ENCODE measurements around the gene IFI30. TPM values are rescaled to one million over a fixed set of nuclear protein-coding genes. Genes with fewer than 3 reads are reported as not detected.

IFI30 gene
- total RNA-seq, 1 donor from 2014 or later: not detected

DNA sequence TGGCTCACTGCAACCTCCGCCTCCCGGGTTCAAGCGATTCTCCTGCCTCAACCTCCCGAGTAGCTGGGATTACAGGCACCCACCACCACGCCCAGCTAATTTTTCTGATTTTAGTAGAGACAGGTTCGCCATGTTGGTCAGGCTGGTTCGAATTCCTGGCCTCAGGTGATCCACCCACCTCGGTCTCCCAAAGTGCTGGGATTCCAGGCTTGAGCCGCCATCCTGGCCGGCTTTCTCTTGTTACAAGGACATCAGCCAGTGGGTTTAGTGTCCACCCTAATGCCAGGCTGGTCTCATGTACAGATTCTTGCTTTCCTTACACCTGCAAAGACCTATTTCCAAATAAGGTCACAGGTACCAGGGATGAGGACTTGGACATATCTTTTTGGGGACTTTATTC is 13.8 kb upstream of the IFI30 start:
- no peaks in the 10 kb centered on the region for H3K27me3 Mint-ChIP-seq (ENCODE audit: unreplicated experiment)

DNA sequence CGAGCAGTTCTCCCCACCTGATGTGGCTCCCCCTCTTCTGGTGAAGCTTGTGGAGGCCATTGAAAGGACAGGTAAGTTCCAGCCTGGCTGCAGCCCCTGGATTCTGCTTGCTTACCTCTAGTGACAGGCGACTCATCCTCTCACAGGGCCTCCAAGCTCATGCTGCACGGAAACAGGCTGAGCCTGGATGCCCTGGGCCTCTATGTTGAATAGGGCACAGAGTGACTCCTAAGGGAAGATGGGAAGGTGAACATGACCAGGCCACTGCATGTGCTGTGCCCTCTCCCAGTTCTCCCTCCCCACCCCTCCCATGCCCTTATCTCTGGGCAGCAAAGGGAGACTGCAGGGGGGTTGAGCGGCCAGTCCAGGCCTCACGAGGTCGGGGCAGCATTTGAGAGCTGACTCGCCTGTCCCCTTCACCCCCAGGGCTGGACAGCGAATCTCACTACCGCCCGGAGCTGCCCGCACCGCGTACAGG is 13.1 kb upstream of the IFI30 start:
- DNase-seq (ENCODE audit: extremely low spot score, unreplicated experiment): no peak
- Mint-ChIP-seq H3K36me3 (ENCODE audit: unreplicated experiment) (peaks cover 7% of the 10 kb centered on the region), H3K9me3 (ENCODE audit: unreplicated experiment) (no peaks in the 10 kb centered on the region), H3K27me3 (ENCODE audit: unreplicated experiment) (no peaks in the 10 kb centered on the region), H3K27ac (ENCODE audit: unreplicated experiment) (peak overlapping the region; percentile 62), H3K4me1 (ENCODE audit: unreplicated experiment) (peaks cover 37% of the 10 kb centered on the region), H3K4me3 (ENCODE audit: unreplicated experiment) (peak overlapping the region; percentile 22)
- no peak for TF ChIP-seq CTCF (IDR thresholded peaks at IDR 0.05)

More for the DNA sequence above, 13.8 kb upstream of the IFI30 start:
- H3K27ac Mint-ChIP-seq (ENCODE audit: unreplicated experiment): no peak overlapping the region
- peaks cover 6% of the 10 kb centered on the region for H3K36me3 Mint-ChIP-seq (ENCODE audit: unreplicated experiment)
- no peak for DNase-seq (ENCODE audit: extremely low spot score, unreplicated experiment)
- H3K9me3 Mint-ChIP-seq (ENCODE audit: unreplicated experiment): no peaks in the 10 kb centered on the region
- no peak for TF ChIP-seq CTCF (IDR thresholded peaks at IDR 0.05)
- H3K4me3 Mint-ChIP-seq (ENCODE audit: unreplicated experiment): no peak overlapping the region
- peaks cover 39% of the 10 kb centered on the region for H3K4me1 Mint-ChIP-seq (ENCODE audit: unreplicated experiment)

DNA sequence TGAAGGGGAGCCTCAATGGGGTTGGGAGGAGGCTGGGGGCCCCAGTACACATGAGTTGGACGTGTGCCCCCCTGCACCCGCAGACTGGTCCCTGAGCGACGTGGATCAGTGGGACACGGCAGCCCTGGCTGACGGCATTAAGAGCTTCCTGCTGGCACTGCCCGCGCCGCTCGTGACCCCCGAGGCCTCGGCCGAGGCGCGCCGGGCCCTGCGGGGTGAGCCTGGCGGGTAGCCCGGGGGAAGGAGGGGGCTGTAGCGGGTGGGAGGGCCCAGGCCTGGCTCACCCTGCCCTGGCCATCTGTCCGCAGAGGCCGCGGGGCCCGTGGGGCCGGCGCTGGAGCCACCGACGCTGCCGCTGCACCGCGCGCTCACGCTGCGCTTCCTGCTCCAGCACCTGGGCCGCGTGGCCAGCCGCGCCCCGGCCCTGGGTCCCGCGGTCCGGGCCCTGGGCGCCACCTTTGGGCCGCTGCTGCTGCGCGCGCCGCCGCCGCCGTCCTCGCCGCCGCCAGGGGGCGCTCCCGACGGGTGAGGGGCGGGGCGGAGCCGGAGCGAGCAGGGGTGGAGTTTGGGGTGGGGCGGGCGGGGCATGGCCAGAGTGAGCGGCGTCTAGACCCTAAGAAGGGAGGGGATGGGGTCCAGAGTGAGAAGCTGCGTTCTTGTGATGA is 12.5 kb upstream of the IFI30 start:
- peaks cover 37% of the 10 kb centered on the region for H3K4me1 Mint-ChIP-seq (ENCODE audit: unreplicated experiment)
- TF ChIP-seq CTCF (IDR thresholded peaks at IDR 0.05): peak; percentile 65
- H3K9me3 Mint-ChIP-seq (ENCODE audit: unreplicated experiment): no peaks in the 10 kb centered on the region
- H3K27me3 Mint-ChIP-seq (ENCODE audit: unreplicated experiment): no peaks in the 10 kb centered on the region
- peak; percentile 93 for DNase-seq (ENCODE audit: extremely low spot score, unreplicated experiment)
- no peak overlapping the region for H3K27ac Mint-ChIP-seq (ENCODE audit: unreplicated experiment)
- peak overlapping the region; percentile 22 for H3K4me3 Mint-ChIP-seq (ENCODE audit: unreplicated experiment)
- H3K36me3 Mint-ChIP-seq (ENCODE audit: unreplicated experiment): peaks cover 13% of the 10 kb centered on the region

- Mint-ChIP-seq H3K4me3 (ENCODE audit: unreplicated experiment) (no peak overlapping the region), H3K27me3 (ENCODE audit: unreplicated experiment) (no peaks in the 10 kb centered on the region), H3K9me3 (ENCODE audit: unreplicated experiment) (no peaks in the 10 kb centered on the region), H3K36me3 (ENCODE audit: unreplicated experiment) (peaks cover 14% of the 10 kb centered on the region), H3K27ac (ENCODE audit: unreplicated experiment) (no peak overlapping the region), H3K4me1 (ENCODE audit: unreplicated experiment) (peaks cover 32% of the 10 kb centered on the region)
- DNase-seq (ENCODE audit: extremely low spot score, unreplicated experiment): no peak
- TF ChIP-seq CTCF (IDR thresholded peaks at IDR 0.05): peak; percentile 28
Observed at GRCh38 chr19:18161636-18162002, 12.0 kb upstream of the IFI30 start.

DNA sequence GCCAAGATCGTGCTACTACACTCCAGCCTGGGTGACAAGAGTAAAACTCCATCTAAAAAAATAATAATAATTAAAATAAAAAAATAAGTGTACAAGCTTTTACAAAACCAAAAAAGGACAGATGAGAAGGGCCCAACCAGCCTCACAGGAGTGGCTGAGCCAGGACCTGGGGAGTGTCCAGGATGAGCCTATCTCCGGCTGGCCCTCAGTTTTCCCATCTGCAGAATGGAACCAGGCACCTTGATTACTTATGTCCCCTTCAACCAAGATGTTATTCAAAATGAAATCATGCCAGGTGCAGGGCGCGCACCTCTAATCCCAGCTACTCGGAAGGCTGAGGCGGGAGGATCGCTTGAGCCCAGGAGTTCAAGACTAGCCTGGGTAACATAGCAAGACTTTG is 9.5 kb upstream of the IFI30 start:
- Mint-ChIP-seq H3K9me3 (ENCODE audit: unreplicated experiment) (no peaks in the 10 kb centered on the region), H3K27ac (ENCODE audit: unreplicated experiment) (no peak overlapping the region), H3K27me3 (ENCODE audit: unreplicated experiment) (no peaks in the 10 kb centered on the region), H3K4me1 (ENCODE audit: unreplicated experiment) (peaks cover 18% of the 10 kb centered on the region), H3K36me3 (ENCODE audit: unreplicated experiment) (peaks cover 21% of the 10 kb centered on the region), H3K4me3 (ENCODE audit: unreplicated experiment) (no peak overlapping the region)
- DNase-seq (ENCODE audit: extremely low spot score, unreplicated experiment): no peak
- no peak for TF ChIP-seq CTCF (IDR thresholded peaks at IDR 0.05)
